ENCODE results near the gene PDE6B. TPM values are rescaled to one million over a fixed set of nuclear protein-coding genes. Genes with fewer than 3 reads are reported as not detected.

The PDE6B gene
- polyA plus RNA-seq, 1 donor from 2014 or later: 3.2 TPM

DNA sequence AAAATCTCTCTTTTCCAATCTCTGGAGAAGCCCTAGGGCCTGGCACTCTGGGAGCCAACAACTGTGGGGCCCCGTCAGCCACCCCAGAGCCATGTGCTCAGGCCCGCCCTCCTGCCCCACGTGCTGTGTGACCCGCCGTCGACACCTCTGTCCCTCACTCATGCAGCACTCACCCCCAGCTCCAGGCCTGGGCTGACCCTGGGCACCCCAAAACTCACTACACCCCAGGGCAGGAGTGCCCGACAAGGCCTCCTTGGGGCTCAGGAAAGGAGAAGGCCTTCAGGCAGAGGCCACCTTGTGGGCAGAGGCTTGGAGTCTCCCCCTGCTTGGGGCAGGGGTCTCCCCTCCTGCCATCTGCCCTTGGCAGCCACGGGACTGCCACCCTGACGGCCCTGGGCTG is 54.7 kb downstream of the PDE6B start:
- TF ChIP-seq CTCF (IDR thresholded peaks at IDR 0.05; ENCODE audit: poor library complexity, severe bottlenecking): no peak
- no peaks in the 10 kb centered on the region for H3F3A ChIP-seq (ENCODE audit: insufficient read depth, low read length, poor library complexity, severe bottlenecking)
- H3K79me2 ChIP-seq (replicated peaks; ENCODE audit: insufficient read depth, low read length): peaks cover 2% of the 10 kb centered on the region
- H3K9ac ChIP-seq (ENCODE audit: low read length): no peak overlapping the region
- H3K4me3 ChIP-seq (ENCODE audit: low read length): no peak overlapping the region
- H3K36me3 ChIP-seq (ENCODE audit: insufficient read depth, low read length): no peaks in the 10 kb centered on the region
- no peaks in the 10 kb centered on the region for H3K9me3 ChIP-seq (ENCODE audit: low read length)
- H4K20me1 ChIP-seq (ENCODE audit: insufficient read depth): no peaks in the 10 kb centered on the region
- H3K4me2 ChIP-seq (ENCODE audit: low read length): no peak overlapping the region
- no peak overlapping the region for H3K27ac ChIP-seq (ENCODE audit: low read length)
- no peaks in the 10 kb centered on the region for H3K9me2 ChIP-seq (ENCODE audit: insufficient read depth, low read length)
- no peaks in the 10 kb centered on the region for H3K27me3 ChIP-seq (ENCODE audit: insufficient read depth, low read depth, low read length)
- H2AFZ ChIP-seq (ENCODE audit: low read depth, low read length): no peak overlapping the region

DNA sequence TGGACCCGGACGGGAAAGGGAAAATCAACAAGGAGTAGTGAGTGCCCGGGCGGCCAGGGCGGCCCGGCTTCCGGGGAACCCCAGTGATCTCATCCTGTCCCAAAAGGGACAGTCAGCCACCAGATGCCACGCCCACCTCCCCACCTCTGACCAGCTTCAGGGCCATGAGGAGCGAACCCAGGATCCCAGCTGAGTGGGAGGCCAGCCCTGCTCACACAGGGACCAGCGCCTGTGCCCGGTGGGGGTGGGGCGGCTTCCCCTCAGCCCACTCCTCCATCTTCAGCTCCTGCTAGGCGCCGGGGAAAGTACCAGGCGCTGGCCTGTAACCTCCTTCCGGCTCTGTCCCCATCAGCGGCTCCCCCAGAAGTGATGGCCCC is 55.2 kb downstream of the PDE6B start:
- H3K9me2 ChIP-seq (ENCODE audit: insufficient read depth, low read length): no peaks in the 10 kb centered on the region
- H3K9ac ChIP-seq (ENCODE audit: low read length): no peak overlapping the region
- H3F3A ChIP-seq (ENCODE audit: insufficient read depth, low read length, poor library complexity, severe bottlenecking): no peaks in the 10 kb centered on the region
- H3K27me3 ChIP-seq (ENCODE audit: insufficient read depth, low read depth, low read length): no peaks in the 10 kb centered on the region
- no peaks in the 10 kb centered on the region for H3K79me2 ChIP-seq (replicated peaks; ENCODE audit: insufficient read depth, low read length)
- H3K36me3 ChIP-seq (ENCODE audit: insufficient read depth, low read length): no peaks in the 10 kb centered on the region
- H4K20me1 ChIP-seq (ENCODE audit: insufficient read depth): no peaks in the 10 kb centered on the region
- H3K27ac ChIP-seq (ENCODE audit: low read length): no peak overlapping the region
- H3K4me3 ChIP-seq (ENCODE audit: low read length): no peak overlapping the region
- TF ChIP-seq REST (IDR thresholded peaks at IDR 0.05; ENCODE audit: borderline replicate concordance) (no peak), TAF1 (IDR thresholded peaks at IDR 0.05; ENCODE audit: low read depth) (no peak), POLR2AphosphoS5 (IDR thresholded peaks at IDR 0.05) (no peak), RAD21 (conservative IDR thresholded peaks at IDR 0.05) (no peak), CTCF (IDR thresholded peaks at IDR 0.05; ENCODE audit: poor library complexity, severe bottlenecking) (no peak), MXI1 (conservative IDR thresholded peaks at IDR 0.05; ENCODE audit: poor library complexity, severe bottlenecking) (no peak)
- H2AFZ ChIP-seq (ENCODE audit: low read depth, low read length): no peak overlapping the region
- no peak overlapping the region for H3K4me2 ChIP-seq (ENCODE audit: low read length)
- H3K9me3 ChIP-seq (ENCODE audit: low read length): no peaks in the 10 kb centered on the region
